ENCODE results near the gene ZCCHC14. TPM values are rescaled to one million over a fixed set of nuclear protein-coding genes. Genes with fewer than 3 reads are reported as not detected.
"Not testable (repeated sequence)": the region's sequence is repeated elsewhere in the genome, so short reads cannot be mapped to it uniquely, and the experiment has no call there.

Gene ZCCHC14
- total RNA-seq, 1 donor from 2014 or later: 42.4 TPM

- no peak for TF ChIP-seq CTCF (IDR thresholded peaks at IDR 0.05; ENCODE audit: unreplicated experiment)
- Mint-ChIP-seq H3K4me3 (ENCODE audit: low read depth) (peak within 1 kb of the TSS; percentile 84), H3K9me3 (ENCODE audit: low read depth) (no peaks in the 10 kb centered on the region), H3K27ac (peak within 1 kb of the TSS; percentile 100), H3K4me1 (ENCODE audit: low read depth) (peaks cover 24% of the 10 kb centered on the region), H3K36me3 (ENCODE audit: insufficient read depth) (peaks cover 13% of the 10 kb centered on the region), H3K27me3 (no peaks in the 10 kb centered on the region)
- peak; percentile 91 for DNase-seq (ENCODE audit: low spot score, unreplicated experiment)
Measured at GRCh38 chr16:87383505-87384161, 109.2 kb downstream of the ZCCHC14 start, which contains the start of gene FBXO31. TSS of gene FBXO31 (minus strand) at chr16:87383776. CDS start at chr16:87383744, 32 bp downstream.

DNA sequence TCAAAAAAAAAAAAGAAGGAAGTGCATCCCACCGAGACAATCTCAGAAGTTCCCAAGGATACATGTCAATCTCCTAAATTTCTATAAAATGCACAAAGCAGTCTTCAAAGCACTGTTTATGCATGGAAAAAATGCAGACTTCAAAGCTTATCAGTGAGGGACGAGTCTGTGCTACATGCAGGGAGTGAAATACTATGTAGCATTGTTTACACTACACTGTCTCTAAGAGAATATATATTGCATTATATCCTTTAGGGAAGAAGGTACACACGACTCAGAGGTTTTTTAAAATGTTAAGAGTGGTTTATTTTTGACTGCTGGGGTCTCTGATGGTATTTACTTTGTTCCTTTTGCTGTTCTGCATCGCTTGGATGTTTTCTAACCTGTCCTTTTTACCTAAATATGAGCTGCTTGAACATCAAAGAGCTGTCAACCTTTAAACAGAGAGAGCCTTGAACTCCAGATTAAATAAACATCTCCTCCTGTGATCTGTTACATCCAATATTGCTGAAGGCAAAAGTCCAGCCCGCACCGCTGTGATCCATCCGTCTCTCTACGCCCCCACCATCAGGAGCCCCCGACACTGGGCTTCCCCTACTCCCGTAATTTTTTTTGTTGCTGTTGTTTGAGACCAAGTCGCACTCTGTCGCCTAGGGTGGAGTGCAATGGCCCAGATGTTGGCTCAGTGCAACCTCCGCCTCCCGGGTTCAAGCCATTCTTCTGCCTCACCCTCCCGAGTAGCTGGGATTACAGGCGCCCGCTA lies 110.6 kb downstream of the ZCCHC14 start:
- Mint-ChIP-seq H3K36me3 (ENCODE audit: insufficient read depth) (peaks cover 16% of the 10 kb centered on the region), H3K27ac (peak overlapping the region; percentile 92), H3K4me1 (ENCODE audit: low read depth) (peaks cover 12% of the 10 kb centered on the region), H3K9me3 (ENCODE audit: low read depth) (no peaks in the 10 kb centered on the region), H3K4me3 (ENCODE audit: low read depth) (peak overlapping the region; percentile 84), H3K27me3 (no peaks in the 10 kb centered on the region)
- DNase-seq (ENCODE audit: low spot score, unreplicated experiment): no peak
- no peak for TF ChIP-seq CTCF (IDR thresholded peaks at IDR 0.05; ENCODE audit: unreplicated experiment)

- H3K9me3 Mint-ChIP-seq (ENCODE audit: low read depth): no peaks in the 10 kb centered on the region
- no peak for TF ChIP-seq CTCF (IDR thresholded peaks at IDR 0.05; ENCODE audit: unreplicated experiment)
- no peak for DNase-seq (ENCODE audit: low spot score, unreplicated experiment)
- H3K4me1 Mint-ChIP-seq (ENCODE audit: low read depth): peaks cover 10% of the 10 kb centered on the region
- peak overlapping the region; percentile 64 for H3K27ac Mint-ChIP-seq
- H3K27me3 Mint-ChIP-seq: no peaks in the 10 kb centered on the region
- peak overlapping the region; percentile 53 for H3K4me3 Mint-ChIP-seq (ENCODE audit: low read depth)
- H3K36me3 Mint-ChIP-seq (ENCODE audit: insufficient read depth): peaks cover 18% of the 10 kb centered on the region
Measured at GRCh38 chr16:87380881-87381280, 111.9 kb downstream of the ZCCHC14 start.

DNA sequence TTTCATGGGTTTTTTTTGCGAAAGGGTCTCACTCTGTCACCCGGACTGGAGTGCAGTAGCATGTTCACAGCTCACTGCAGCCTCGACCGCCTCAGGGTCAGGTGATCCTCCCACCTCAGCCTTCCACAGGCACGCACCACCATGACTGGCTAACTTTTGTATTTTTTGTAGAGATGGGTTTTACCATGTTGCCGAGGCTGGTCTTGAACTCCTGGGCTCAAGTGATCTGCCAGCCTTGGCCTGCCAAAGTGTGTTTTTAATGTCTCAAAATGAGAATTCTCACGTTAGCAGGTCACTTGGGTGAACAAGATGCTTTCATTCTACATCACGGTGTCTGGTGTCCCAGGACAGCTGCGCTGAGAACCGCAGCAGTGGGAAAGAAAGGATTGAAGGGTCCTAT lies 112.4 kb downstream of the ZCCHC14 start:
- Mint-ChIP-seq H3K36me3 (ENCODE audit: insufficient read depth) (peaks cover 18% of the 10 kb centered on the region), H3K9me3 (ENCODE audit: low read depth) (no peaks in the 10 kb centered on the region), H3K27ac (no peak overlapping the region), H3K27me3 (no peaks in the 10 kb centered on the region), H3K4me3 (ENCODE audit: low read depth) (no peak overlapping the region), H3K4me1 (ENCODE audit: low read depth) (peaks cover 10% of the 10 kb centered on the region)
- no peak for TF ChIP-seq CTCF (IDR thresholded peaks at IDR 0.05; ENCODE audit: unreplicated experiment)
- no peak for DNase-seq (ENCODE audit: low spot score, unreplicated experiment)

DNA sequence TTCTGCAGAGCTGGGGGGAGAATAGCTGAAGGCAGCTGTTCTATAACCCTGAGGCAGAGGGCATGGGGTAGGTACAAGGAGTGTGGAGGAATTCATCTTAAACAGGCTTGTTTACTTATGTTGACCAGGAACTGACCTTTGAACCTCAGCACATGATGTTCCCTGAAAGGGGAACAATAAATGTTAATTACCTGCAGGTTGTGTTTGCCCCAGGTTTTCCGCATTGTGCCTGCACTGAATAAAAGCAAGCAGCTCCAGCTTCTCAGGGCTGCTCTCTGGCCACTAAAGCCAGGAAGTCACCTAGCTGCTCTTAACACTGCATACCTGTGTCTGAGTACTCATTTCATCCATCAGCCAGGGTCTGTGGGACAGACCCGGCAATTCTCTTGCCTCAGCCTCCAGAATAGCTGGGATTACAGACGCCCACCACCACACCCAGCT lies 113.5 kb downstream of the ZCCHC14 start:
- not testable (repeated sequence) for H3K4me1 Mint-ChIP-seq (ENCODE audit: low read depth); H3K27me3 Mint-ChIP-seq; H3K9me3 Mint-ChIP-seq (ENCODE audit: low read depth); DNase-seq (ENCODE audit: low spot score, unreplicated experiment); H3K27ac Mint-ChIP-seq; H3K4me3 Mint-ChIP-seq (ENCODE audit: low read depth)
- peaks cover 18% of the 10 kb centered on the region for H3K36me3 Mint-ChIP-seq (ENCODE audit: insufficient read depth)

Data from progenitor cell of endocrine pancreas (in vitro differentiated cells).